Measurements from ENCODE around the gene B3GALT5. TPM values are rescaled to one million over a fixed set of nuclear protein-coding genes. Genes with fewer than 3 reads are reported as not detected.

Gene B3GALT5
- total RNA-seq, 1 experiment from 2014 or later, result 12.1 TPM

GRCh38 chr21:39601187-39601928 is 11.4 kb upstream of the B3GALT5 start:
- in situ Hi-C loops (cut with HindIII; ENCODE audit: low pct_unique_long_range_greater_than_20kb, low sequenced_read_pairs), result loop anchor here (25.0 kb wide), 1 partner anchor 111 kb away; no protein-coding TSS in a partner anchor
- peak; percentile 21 for DNase-seq (ENCODE audit: low read depth)

- DNase-seq (ENCODE audit: low read depth), result no peak
- in situ Hi-C loops (cut with HindIII; ENCODE audit: low pct_unique_long_range_greater_than_20kb, low sequenced_read_pairs), result loop anchor here (25.0 kb wide), 1 partner anchor 110 kb away; no protein-coding TSS in a partner anchor
Observed at GRCh38 chr21:39602076-39602689, 10.6 kb upstream of the B3GALT5 start.

GRCh38 chr21:39602793-39603192 is 9.9 kb upstream of the B3GALT5 start:
- in situ Hi-C loops (cut with HindIII; ENCODE audit: low pct_unique_long_range_greater_than_20kb, low sequenced_read_pairs), result loop anchor here (25.0 kb wide), 1 partner anchor 110 kb away; no protein-coding TSS in a partner anchor
- no peak for DNase-seq (ENCODE audit: low read depth)

GRCh38 chr21:39604951-39605350 is 7.8 kb upstream of the B3GALT5 start:
- in situ Hi-C loops (cut with HindIII; ENCODE audit: low pct_unique_long_range_greater_than_20kb, low sequenced_read_pairs), result loop anchor here (25.0 kb wide), 1 partner anchor 107 kb away; no protein-coding TSS in a partner anchor
- no peak for DNase-seq (ENCODE audit: low read depth)

GRCh38 chr21:39610703-39611102 is 2.0 kb upstream of the B3GALT5 start:
- DNase-seq (ENCODE audit: low read depth), result no peak
- in situ Hi-C loops (cut with HindIII; ENCODE audit: low pct_unique_long_range_greater_than_20kb, low sequenced_read_pairs), result loop anchor here (25.0 kb wide), 1 partner anchor 102 kb away; no protein-coding TSS in a partner anchor

DNA sequence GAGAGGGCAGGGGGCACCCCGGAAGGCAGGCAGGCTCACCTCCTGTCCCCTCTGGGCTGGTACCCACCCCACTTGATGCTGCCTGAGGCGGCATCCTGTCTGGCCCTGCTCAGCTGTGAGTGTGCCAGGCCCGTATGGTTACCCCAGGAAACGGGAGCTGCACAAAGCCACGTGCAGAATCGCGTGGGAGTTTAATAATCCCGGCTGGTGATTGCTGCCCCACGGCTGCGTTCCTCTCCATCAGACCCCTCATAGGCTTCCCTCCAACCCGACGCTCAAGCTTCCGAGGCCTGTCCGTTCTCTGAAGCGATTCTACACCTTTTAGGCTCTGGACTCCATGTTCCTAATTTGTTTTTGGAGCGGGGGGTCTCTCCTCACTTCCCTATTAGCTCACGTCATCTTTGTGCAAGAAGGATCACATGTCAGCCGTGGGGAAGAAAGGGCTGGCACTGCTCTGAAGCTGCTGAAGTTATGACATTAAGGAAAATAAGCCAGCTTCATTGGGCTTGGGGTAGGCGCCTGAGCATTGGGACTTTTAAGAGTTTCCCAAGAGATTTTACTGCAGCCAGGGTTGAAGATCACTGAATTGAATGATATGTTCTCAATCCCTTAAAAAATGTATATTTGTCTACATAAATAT is 1.1 kb upstream of the B3GALT5 start:
- no peak for DNase-seq (ENCODE audit: low read depth)
- in situ Hi-C loops (cut with HindIII; ENCODE audit: low pct_unique_long_range_greater_than_20kb, low sequenced_read_pairs), result loop anchor here (25.0 kb wide), 1 partner anchor 101 kb away; no protein-coding TSS in a partner anchor

DNA sequence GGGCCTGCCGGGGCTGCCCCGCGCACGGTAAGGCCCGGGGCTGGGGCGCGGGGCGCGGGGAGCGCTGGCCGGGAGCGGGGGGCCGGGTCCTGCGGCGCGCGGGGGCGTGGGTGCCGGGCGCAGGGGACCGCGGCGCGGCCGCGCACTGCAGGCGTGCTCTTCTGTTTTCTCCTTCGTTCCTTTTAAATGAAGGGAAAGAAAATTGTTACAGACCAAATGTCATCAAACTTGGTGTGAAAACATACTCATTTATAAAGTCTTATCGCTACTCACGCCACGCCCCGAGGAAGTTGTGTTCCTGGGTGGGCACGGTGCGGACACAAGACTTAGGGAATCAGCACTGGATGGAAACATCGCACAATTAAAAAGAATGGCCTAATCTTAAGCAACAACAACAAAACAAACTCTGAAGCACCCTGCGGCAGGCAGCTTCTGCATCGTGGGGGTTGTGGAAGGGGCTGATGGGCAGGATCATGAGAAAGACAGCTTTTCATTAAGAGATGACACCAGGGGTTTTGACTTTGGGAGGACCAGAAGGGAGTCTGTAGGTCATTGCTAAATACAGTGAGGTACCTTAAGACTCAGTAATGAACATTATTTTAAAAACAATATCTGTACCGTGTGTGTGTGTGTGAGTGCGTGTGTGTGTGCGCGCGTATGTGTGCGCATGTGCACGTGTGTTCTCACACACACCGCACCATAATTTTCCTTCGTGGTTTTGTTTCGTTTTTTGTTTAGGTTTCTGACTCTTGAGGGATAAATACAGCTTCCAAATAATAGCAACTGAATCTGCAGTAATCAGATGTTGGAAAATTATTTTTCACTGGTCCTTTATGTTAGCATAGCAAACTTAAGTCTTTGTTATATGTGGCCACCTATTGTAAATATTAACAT is 548 bp downstream of the B3GALT5 start:
- DNase-seq (ENCODE audit: low read depth), result no peak
- in situ Hi-C loops (cut with HindIII; ENCODE audit: low pct_unique_long_range_greater_than_20kb, low sequenced_read_pairs), result loop anchor here (25.0 kb wide), 1 partner anchor 99 kb away; no protein-coding TSS in a partner anchor

- no peak for DNase-seq (ENCODE audit: low read depth)
- in situ Hi-C loops (cut with HindIII; ENCODE audit: low pct_unique_long_range_greater_than_20kb, low sequenced_read_pairs), result loop anchor here (25.0 kb wide), 1 partner anchor 96 kb away; no protein-coding TSS in a partner anchor
Observed at GRCh38 chr21:39616211-39616772, 3.6 kb downstream of the B3GALT5 start.

GRCh38 chr21:39620856-39621255 is 8.1 kb downstream of the B3GALT5 start:
- in situ Hi-C loops (cut with HindIII; ENCODE audit: low pct_unique_long_range_greater_than_20kb, low sequenced_read_pairs), result loop anchor here (25.0 kb wide), 1 partner anchor 91 kb away; no protein-coding TSS in a partner anchor
- DNase-seq (ENCODE audit: low read depth), result no peak

GRCh38 chr21:39625211-39625895 is 12.6 kb downstream of the B3GALT5 start:
- peak; percentile 83 for DNase-seq (ENCODE audit: low read depth)
- in situ Hi-C loops (cut with HindIII; ENCODE audit: low pct_unique_long_range_greater_than_20kb, low sequenced_read_pairs), result no loop called here

DNA sequence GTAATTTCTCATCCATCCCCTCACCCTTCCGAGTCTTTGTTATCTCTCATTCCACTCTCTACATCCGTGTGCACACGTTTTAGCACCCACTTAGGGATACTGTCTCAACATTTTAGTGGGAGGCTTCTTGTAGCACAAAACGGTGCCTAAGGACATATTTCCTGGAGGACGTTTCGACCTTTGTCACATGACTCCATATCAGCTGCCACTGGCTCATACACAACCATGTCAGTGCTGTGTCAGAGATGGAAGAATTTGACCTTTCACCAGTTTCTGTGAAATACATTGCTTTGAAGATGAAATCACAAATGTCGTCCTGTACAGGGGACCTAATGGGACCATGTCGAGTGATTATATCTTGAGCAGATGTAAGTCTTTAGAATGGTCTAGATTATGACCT is 15.6 kb downstream of the B3GALT5 start:
- no peak for DNase-seq (ENCODE audit: low read depth)
- in situ Hi-C loops (cut with HindIII; ENCODE audit: low pct_unique_long_range_greater_than_20kb, low sequenced_read_pairs), result no loop called here

DNA sequence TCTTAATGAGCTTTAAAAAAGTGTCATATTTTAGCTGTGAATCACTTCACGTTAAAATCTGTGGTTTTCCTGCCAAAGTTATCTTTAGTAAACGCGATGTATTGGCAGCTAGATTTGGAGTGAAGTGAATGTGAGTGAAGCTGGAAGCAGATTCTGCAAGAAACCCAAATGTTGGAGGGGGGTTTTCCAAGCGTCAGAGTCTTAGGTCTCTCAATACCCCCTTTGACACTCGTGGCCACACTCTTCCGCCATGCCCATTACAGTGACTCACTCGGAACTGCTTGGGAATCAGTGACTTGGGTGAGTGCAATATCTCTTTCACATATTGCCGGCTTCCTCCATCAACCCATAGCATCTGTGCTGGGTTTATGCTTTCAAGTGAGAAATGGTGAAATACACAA is 17.5 kb downstream of the B3GALT5 start:
- in situ Hi-C loops (cut with HindIII; ENCODE audit: low pct_unique_long_range_greater_than_20kb, low sequenced_read_pairs), result no loop called here
- DNase-seq (ENCODE audit: low read depth), result peak; percentile 92

- peak; percentile 64 for DNase-seq (ENCODE audit: low read depth)
- in situ Hi-C loops (cut with HindIII; ENCODE audit: low pct_unique_long_range_greater_than_20kb, low sequenced_read_pairs), result no loop called here
Observed at GRCh38 chr21:39630827-39631226, 18.1 kb downstream of the B3GALT5 start.

GRCh38 chr21:39631842-39632562 is 19.3 kb downstream of the B3GALT5 start:
- DNase-seq (ENCODE audit: low read depth), result peak; percentile 48
- in situ Hi-C loops (cut with HindIII; ENCODE audit: low pct_unique_long_range_greater_than_20kb, low sequenced_read_pairs), result no loop called here

DNA sequence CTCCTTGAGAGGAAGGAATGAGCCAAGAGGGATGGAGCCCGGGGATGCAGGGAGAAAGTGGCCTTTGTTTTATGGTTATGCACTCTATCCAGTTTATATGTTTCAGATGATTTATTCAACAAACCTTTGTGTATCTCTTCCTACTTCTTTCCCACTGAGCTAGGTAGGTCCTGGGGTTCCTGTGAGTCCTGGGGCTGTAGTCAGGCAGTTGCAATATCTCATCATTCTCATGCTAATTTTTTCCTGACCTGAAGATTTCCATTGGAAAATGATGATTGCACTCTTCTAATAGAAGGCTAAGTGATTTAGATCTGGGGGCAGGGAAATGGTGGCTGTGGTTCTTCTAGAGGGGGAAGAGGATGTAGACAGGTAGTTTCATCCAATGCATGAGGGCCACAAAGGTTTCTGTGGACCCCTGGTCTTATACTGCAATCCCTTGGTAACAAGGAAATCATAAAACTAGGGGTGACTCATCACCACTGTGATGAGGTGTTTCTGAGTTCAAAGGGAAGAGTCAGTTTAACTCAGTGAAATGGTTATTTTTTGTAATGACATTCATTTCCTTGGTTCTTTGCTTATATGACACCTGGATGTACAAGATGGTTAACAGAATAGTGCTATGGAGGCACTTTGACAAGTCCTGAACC is 20.2 kb downstream of the B3GALT5 start:
- peak; percentile 82 for DNase-seq (ENCODE audit: low read depth)
- in situ Hi-C loops (cut with HindIII; ENCODE audit: low pct_unique_long_range_greater_than_20kb, low sequenced_read_pairs), result no loop called here

DNA sequence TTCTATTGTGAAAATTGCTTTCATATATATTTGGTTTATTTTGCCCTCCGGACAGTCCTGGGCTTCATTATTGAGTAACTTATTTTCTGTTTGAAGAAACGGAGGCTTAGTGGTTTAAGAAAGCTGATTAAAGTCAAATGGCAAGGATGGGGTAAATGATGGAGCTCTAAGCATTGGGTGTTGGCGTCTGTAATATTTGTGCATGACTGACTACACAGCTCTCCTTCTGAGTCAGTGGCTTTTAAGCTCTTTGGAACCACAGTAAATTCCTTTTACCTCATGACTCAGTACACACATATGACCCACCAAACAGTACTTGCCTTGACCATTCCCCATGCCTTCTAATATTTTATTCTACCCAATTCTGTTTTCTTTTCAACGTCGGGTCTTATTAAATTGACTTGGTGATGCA is 21.0 kb downstream of the B3GALT5 start:
- in situ Hi-C loops (cut with HindIII; ENCODE audit: low pct_unique_long_range_greater_than_20kb, low sequenced_read_pairs), result no loop called here
- DNase-seq (ENCODE audit: low read depth), result peak; percentile 95

Measured in Caki2 (cell line).